Smooth muscle cell (in vitro differentiated cells): ENCODE measurements around the gene ACOT12. TPM values are rescaled to one million over a fixed set of nuclear protein-coding genes. Genes with fewer than 3 reads are reported as not detected.
"Not testable (repeated sequence)": the region's sequence is repeated elsewhere in the genome, so short reads cannot be mapped to it uniquely, and the experiment has no call there.

Experiments
- DNase-seq: peaks from one replicate; lab custom pipeline; 2025; ENCODE audit not compliant: unreplicated experiment; lab: John Stamatoyannopoulos, UW
- H2AFZ ChIP-seq: fragments of 200-600 bp; sonication (generic); 2 replicates; pipeline ENCODE4 v1.6.0; 2016; ENCODE audit warnings: antibody characterized with exemption, low read depth, mild to moderate bottlenecking
- H3F3A ChIP-seq: fragments of 200-600 bp; sonication (generic); 2 replicates; pipeline ENCODE4 v1.6.0; 2017; ENCODE audit warnings: antibody characterized with exemption, low read depth
- H3K27ac ChIP-seq: fragments of 200-600 bp; sonication (generic); 2 replicates; pipeline ENCODE4 v1.5.1; 2016; ENCODE audit warnings: low read depth, mild to moderate bottlenecking
- H3K27me3 ChIP-seq: fragments of 200-600 bp; sonication (generic); 2 replicates; pipeline ENCODE4 v1.6.1; 2016; ENCODE audit warnings: low read depth, mild to moderate bottlenecking
- H3K36me3 ChIP-seq: fragments of 200-600 bp; sonication (generic); 2 replicates; pipeline ENCODE4 v1.5.1; 2016; ENCODE audit warnings: low read depth
- H3K4me1 ChIP-seq: fragments of 200-600 bp; sonication (generic); 2 replicates; pipeline ENCODE4 v1.5.1; 2016; ENCODE audit warnings: low read depth
- H3K4me2 ChIP-seq: fragments of 200-600 bp; sonication (generic); 2 replicates; pipeline ENCODE4 v1.6.0; 2016; ENCODE audit warnings: mild to moderate bottlenecking
- H3K4me3 ChIP-seq: fragments of 200-600 bp; sonication (generic); 2 replicates; pipeline ENCODE4 v1.5.1; 2016; ENCODE audit warnings: mild to moderate bottlenecking
- H3K79me2 ChIP-seq: fragments of 200-600 bp; sonication (generic); 2 replicates; pipeline ENCODE4 v1.6.0; 2016; ENCODE audit warnings: low read depth, mild to moderate bottlenecking
- H3K9ac ChIP-seq: fragments of 200-600 bp; sonication (generic); 2 replicates; pipeline ENCODE4 v1.6.0; 2016; ENCODE audit warnings: low read depth
- H3K9me3 ChIP-seq: fragments of 200-600 bp; sonication (generic); replicated peaks from 2 replicates; pipeline ENCODE4 v1.5.1; 2016; ENCODE audit warnings: low read depth
- H4K20me1 ChIP-seq: fragments of 200-600 bp; sonication (generic); 2 replicates; pipeline ENCODE4 v1.6.0; 2016; ENCODE audit warnings: low read depth
- CTCF ChIP-seq: fragments of 200-600 bp; sonication (generic); IDR thresholded peaks from 2 replicates; pipeline ENCODE4 v1.5.1; 2017; ENCODE audit warnings: borderline replicate concordance, mild to moderate bottlenecking, antibody characterized with exemption; ENCODE audit not compliant: insufficient read depth, poor library complexity, severe bottlenecking
- WGBS: methylation state at CpG from one replicate; pipeline ENCODE4 v1.1.7; 2016; ENCODE audit warnings: low lambda C conversion rate; 5-methylcytosine and 5-hydroxymethylcytosine counted together
- polyA plus RNA-seq: library from polyadenylated mRNA; unstranded; fragments of >200 nt; fragmentation: Nextera tagmentation; extraction: Ambion mirVana; gene quantifications from 2 replicates; pipeline ENCODE4 v1.2.1, GENCODE V29; 2016
- total RNA-seq: library from RNA; depleted of rRNA; stranded (reverse); fragments of >200 nt; gene quantifications from 2 replicates; pipeline ENCODE4 v1.2.3, GENCODE V29; 2014

ACOT12 gene
- total and polyA plus RNA-seq, 2 experiments from 2014 or later, result not detected

GRCh38 chr5:81409361-81409760, 15.4 kb upstream of the ACOT12 start:
- Histone ChIP-seq H3K4me2 (no peak overlapping the region), H3K27ac (no peak overlapping the region), H3K36me3 (no peaks in the 10 kb centered on the region), H3K4me3 (no peak overlapping the region), H3K79me2 (no peaks in the 10 kb centered on the region), H3F3A (no peaks in the 10 kb centered on the region), H3K9ac (no peak overlapping the region), H4K20me1 (no peaks in the 10 kb centered on the region), H2AFZ (no peak overlapping the region), H3K27me3 (no peaks in the 10 kb centered on the region), H3K9me3 (no peaks in the 10 kb centered on the region), H3K4me1 (no peaks in the 10 kb centered on the region)
- WGBS, result 94% methylated on average over 2 of the region's 2 CpGs
- no peak for TF ChIP-seq CTCF
- no peak for DNase-seq

GRCh38 chr5:81408496-81408895, 14.6 kb upstream of the ACOT12 start:
- 74% methylated on average over 1 of the region's 1 CpG for WGBS
- no peak overlapping the region for H3K4me2 ChIP-seq
- H3K4me3 ChIP-seq, result no peak overlapping the region
- H3K36me3 ChIP-seq, result no peaks in the 10 kb centered on the region
- H3K79me2 ChIP-seq, result no peaks in the 10 kb centered on the region
- TF ChIP-seq CTCF, result no peak
- H2AFZ ChIP-seq, result no peak overlapping the region
- no peak for DNase-seq
- no peaks in the 10 kb centered on the region for H3F3A ChIP-seq
- no peaks in the 10 kb centered on the region for H3K27me3 ChIP-seq
- no peaks in the 10 kb centered on the region for H4K20me1 ChIP-seq
- H3K4me1 ChIP-seq, result no peaks in the 10 kb centered on the region
- no peaks in the 10 kb centered on the region for H3K9me3 ChIP-seq
- H3K27ac ChIP-seq, result no peak overlapping the region
- no peak overlapping the region for H3K9ac ChIP-seq

- not testable (repeated sequence) for H2AFZ ChIP-seq, H3K27me3 ChIP-seq, H3K9me3 ChIP-seq, H3K4me2 ChIP-seq, H3K79me2 ChIP-seq, H3K27ac ChIP-seq, H3K4me3 ChIP-seq, H3F3A ChIP-seq, H4K20me1 ChIP-seq, H3K4me1 ChIP-seq, H3K9ac ChIP-seq, H3K36me3 ChIP-seq, DNase-seq
- 50% methylated on average over 4 of the region's 4 CpGs for WGBS
Observed at GRCh38 chr5:81407811-81408210, 13.9 kb upstream of the ACOT12 start.

GRCh38 chr5:81405126-81405891, 11.4 kb upstream of the ACOT12 start:
- no peaks in the 10 kb centered on the region for H3F3A ChIP-seq
- 85% methylated on average over 7 of the region's 7 CpGs for WGBS

More at GRCh38 chr5:81405126-81405891, 11.4 kb upstream of the ACOT12 start:
- DNase-seq, result no peak
- TF ChIP-seq CTCF, result no peak
- no peak overlapping the region for H3K27ac ChIP-seq
- no peaks in the 10 kb centered on the region for H3K4me1 ChIP-seq
- H3K4me3 ChIP-seq, result no peak overlapping the region
- no peak overlapping the region for H3K9ac ChIP-seq
- no peaks in the 10 kb centered on the region for H3K27me3 ChIP-seq
- no peak overlapping the region for H2AFZ ChIP-seq
- no peak overlapping the region for H3K4me2 ChIP-seq
- no peaks in the 10 kb centered on the region for H4K20me1 ChIP-seq
- no peaks in the 10 kb centered on the region for H3K79me2 ChIP-seq
- H3K36me3 ChIP-seq, result no peaks in the 10 kb centered on the region
- no peaks in the 10 kb centered on the region for H3K9me3 ChIP-seq
